GM19023 (cell line): ENCODE measurements around the gene DGLUCY.
"Not testable (repeated sequence)": the region's sequence is repeated elsewhere in the genome, so short reads cannot be mapped to it uniquely, and the experiment has no call there.

Experiments used
- ATAC-seq: cut with Tn5 transposase; IDR thresholded peaks from one replicate; pipeline ENCODE4 v1.9.1; 2021; ENCODE audit warnings: mild to moderate bottlenecking, moderate library complexity; ENCODE audit not compliant: unreplicated experiment

DGLUCY gene

DNA sequence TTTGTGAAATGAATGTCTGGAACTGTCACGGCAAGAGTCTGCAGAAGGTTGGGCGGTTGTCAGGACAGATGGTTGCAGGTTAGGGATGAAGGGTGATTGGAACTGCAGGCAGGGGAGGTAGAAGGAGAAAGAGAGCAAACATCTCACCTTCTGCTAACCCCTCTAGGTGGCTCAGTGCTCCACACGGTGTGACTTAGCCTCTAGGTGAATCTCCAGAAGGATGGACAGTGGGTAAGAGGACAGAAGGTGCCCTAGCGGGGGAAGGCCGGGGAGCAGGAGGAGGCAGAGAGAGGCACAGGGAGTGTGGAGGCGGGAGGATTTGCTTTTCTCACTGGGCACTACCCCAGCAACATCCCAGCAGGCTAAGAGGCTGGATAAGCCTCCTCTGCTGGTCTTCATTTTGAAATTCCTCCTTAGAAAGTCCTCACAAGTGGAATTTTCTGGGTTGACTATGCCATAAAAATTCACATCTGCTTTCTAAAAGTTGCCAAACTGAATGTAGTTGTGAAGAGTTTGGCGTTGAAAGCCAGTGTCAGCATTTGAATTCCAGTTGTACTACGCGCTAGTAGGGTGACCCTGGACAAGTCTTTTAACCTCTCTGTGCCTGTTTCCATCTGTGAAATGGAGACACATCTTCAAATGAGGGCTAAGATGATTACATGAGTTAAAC is 141.3 kb downstream of the DGLUCY start:
- ATAC-seq = no peak

DNA sequence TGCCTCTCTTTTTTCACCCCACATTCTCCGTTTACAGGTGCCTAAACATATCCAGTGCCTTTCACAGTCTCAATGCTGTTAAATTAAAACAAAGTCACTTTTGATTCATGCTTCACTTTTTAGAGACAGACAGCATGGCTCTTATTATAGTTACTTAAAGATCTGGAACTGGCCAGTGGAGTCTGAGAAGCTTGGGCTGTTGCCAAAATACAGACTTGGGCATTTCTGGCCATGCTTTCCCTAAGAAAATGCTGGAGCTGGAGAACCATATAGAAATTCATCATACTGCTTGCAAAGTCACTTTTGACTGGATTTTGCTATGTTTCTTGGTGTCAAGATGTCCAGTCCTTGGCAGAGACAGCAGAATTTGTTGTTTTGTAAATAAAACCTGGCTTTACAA is 142.8 kb downstream of the DGLUCY start:
- ATAC-seq = no peak

DNA sequence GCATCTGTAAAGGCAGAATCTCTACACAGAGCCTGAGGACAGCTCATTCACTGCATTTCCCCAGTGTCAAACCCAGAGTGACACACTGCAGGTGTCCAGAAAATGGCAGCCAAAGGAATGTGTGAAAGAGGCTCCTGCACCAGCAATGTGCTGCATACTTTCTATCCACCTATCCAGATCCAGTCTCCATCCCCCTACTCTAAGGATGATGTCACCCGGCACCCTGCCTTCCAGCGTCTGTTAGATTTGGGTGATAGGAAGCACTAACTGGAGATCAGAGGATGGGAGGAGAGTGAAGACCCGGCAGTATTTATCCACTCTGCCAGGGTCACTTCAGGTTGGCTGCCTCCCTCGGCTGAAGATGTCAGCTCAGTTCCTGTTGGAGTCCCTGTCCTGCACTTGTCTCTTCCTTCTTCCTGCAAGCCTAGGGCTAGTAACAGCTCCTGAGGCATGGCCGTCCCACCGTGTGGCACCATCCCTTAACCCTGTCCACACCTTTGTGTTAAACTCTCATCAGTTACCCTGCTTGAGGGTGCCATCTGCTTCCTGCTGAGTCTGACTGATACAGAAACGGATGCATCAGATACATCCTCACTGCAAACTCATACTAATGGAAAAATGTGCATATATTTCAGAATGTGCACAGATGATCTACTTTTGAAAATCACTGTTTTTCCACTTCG is 143.6 kb downstream of the DGLUCY start:
- ATAC-seq = no peak

DNA sequence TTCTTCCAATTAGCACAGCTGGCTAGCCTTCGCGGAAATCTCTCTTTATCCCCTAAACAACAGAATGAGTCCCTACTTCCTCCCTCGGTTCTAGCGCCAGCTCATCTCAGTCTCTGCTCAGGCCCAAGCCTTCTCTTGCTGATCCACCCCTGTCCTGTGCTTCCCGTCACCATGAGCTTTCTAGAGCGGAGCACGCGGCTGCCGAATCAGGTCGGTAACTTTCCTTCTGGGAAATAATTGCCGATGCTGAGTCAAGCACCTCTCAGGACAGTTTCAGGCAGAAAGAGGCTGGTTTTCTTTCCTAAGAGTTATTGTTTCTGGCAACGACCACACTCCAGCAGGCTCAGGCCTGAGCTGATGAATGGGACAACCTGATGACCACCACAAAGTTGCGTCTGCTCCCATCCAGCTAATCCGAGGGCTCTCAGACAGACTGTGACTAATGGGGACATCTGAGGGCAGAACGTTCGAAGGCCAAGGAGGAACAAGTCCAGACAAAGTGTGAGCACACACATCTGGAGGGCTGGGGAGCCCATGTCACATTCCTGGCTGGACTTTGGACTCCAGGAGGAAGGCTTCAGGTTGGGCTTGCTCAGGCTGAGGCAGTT is 144.2 kb downstream of the DGLUCY start:
- ATAC-seq = no peak

DNA sequence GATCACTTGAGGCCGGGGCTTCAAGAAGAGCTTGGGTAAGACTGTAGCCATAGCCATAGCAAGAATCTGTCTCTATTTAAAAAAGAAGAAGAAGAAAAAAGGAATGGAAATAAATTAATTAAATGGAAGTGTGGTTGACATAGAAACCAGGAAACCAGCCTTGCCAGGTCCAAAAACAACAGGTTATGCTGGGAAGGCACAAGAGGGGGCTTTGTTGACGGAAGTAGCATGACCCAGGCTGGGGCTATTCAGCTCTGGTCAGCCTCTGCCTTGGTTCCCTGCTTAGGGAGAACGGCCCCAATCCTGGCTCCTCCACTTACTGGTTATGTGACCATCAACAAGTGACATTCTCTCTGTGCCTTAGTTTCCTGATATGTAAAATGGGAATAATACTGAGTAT is 145.0 kb downstream of the DGLUCY start:
- no peak for ATAC-seq

DNA sequence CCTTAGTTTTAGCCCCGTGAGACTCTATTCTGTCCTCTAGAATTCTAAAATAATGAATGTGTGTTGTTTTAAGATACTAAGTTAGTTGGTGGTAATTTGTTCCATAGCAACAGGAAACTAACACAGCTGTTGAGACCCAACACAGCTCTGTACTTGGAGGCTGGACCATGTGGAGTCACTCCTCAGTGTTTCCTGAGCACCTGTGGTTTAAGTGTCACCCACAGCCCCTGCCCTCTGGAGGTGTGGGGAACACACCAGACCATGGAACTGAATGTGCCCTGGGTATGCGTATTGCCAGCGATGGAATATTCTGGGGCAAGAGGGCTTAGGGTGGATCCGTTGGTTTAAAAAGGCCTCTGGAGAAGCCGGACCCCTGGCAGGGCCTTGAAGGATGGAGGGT is 147.2 kb downstream of the DGLUCY start:
- no peak for ATAC-seq

DNA sequence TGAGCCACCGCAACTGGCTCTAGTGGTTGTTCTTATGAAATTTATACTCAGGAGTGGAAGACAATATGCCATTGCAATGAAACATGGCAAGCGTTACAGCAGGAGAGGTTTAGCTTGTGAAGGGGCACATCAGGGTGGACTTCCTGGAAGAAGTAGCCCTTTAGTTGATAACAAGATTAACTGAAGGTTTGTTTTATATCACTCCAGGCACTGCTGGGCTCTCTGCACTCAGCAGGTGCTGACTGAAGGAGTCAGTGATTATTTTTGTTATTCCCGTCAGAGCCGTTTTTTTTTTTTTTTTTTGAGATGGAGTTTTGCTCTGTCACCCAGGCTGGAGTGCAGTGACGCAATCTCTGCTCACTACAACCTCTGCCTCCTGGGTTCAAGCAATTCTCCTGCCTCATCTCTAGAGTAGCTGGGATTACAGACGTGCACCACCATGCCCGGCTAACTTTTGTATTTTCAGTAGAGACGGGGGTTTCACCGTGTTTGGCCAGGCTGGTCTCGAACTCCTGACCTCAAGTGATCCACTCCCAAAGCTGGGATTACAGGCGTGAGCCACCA is 148.2 kb downstream of the DGLUCY start:
- ATAC-seq = no peak

DNA sequence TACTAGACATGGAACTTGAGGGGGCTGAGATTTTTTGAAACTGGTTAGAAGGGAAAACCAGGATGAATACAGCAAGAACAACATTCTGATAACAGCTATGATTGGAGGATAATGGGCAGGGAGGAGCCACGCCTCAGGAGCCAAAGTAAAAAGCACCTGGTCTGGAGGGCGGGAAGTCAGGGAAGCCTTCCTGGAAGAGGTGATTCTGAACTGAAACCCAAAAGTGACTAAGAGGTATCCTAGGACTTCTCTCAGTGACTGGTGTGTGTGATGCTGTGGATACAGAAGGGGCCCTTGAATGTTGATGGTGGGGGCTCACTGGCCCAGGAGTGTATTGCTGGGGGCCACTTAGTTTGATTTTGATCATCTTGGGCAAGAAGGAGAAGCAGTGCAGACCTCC is 149.5 kb downstream of the DGLUCY start:
- no peak for ATAC-seq

DNA sequence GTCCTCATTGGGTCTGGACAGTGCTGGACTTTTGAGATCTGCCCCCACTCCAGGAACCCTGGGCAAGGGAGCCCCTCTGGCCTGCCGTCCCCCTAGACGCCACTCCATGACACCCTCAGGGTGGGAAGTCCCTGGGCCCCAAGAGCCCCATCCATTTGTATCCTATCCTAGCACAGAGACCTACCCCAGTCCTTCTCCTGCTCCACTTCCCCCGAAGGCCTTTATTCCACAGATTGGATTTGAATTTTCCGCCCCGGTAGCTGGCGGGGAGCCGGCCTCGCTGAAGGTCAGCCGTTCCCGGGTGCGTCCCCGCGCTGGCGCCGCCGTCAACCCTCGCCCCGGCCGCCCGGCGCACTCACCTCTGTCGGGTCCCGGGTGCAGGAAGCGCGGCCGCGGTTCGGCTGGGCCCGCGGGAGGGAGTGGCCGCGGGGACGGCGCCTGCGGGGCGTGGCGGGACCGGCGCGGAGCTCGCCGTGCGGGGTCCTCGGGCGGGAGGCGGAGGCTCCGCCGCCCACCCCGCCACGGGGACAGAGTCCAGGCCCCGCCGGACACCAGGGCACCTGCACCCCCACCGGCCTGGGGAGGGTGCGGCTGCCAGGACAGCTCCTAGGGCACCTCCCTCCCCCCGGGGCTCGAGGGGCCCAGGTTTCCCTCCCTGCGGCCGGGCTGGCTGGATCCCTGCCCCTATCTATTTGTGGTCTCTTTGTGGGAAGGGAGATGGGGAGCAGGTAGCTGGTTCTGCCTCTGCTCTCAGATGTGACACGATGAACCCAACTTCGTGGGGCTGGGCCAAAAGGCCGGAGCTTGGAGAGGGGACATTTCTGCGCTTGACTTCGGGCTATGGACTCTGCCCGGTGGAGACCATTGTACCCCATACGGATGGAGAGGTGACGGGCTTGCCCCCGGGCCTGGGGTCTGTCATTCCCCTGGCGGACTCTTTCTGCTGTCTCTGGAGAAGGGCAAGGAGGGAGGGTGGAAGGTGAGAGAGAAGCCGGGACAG is 150.6 kb downstream of the DGLUCY start:
- ATAC-seq = no peak

DNA sequence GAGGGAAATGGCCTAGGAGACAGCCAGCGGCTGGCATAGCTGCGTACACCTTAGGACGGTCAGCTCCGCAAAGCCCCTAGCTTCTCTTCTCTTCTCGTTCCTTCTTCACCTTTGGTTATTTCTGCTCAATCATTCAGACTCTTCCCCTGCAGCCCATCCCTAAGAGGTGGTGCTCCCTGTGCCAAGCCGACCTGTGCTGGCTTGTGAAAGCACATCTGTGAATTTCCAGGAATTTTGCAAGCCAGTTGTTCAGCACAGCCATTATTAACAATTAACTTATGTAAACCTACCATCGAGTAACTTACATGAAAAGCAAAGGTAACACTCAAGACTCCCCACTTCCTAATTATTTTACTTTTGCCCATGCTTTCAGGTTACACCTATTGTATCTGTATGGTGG is 151.5 kb downstream of the DGLUCY start:
- no peak for ATAC-seq

DNA sequence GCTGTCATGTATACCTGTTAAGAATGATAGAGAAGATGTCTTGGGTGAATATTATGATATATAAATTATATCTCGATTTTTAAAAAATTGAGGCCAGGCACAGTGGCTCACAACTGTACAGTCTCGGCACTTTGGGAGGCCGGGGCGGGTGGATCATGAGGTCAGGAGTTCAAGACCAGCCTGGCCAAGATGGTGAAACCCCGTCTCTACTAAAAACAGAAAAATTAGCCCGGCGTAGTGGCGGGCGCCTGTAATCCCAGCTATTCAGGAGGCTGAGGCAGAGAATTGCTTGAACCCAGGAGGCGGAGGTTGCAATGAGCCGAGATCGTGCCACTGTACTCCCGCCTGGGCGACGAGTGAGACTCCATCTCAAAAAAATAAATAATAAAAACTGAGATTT is 152.4 kb downstream of the DGLUCY start:
- not testable (repeated sequence) for ATAC-seq

DNA sequence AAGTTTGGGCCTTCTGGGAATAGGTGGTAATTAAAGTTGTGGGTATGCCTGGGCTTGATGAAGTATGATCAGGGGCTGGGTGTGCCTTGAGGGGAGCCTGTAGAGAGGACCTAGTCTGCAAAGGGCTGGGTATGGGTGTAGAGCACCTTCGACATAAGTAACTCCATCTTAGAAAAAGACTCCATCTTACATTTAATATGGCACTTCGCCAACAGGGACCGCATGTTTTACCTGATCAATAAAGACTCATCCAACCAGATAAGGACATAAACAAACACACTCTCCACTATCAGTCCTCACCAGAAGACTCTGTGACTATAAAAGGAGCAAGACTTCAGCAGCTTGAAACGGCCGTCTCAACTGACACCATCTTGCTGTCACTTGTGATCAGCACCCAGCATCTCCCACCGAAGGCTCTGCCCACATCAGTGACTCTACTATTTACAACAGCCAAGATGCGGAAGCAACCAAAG is 154.1 kb downstream of the DGLUCY start:
- ATAC-seq = no peak

DNA sequence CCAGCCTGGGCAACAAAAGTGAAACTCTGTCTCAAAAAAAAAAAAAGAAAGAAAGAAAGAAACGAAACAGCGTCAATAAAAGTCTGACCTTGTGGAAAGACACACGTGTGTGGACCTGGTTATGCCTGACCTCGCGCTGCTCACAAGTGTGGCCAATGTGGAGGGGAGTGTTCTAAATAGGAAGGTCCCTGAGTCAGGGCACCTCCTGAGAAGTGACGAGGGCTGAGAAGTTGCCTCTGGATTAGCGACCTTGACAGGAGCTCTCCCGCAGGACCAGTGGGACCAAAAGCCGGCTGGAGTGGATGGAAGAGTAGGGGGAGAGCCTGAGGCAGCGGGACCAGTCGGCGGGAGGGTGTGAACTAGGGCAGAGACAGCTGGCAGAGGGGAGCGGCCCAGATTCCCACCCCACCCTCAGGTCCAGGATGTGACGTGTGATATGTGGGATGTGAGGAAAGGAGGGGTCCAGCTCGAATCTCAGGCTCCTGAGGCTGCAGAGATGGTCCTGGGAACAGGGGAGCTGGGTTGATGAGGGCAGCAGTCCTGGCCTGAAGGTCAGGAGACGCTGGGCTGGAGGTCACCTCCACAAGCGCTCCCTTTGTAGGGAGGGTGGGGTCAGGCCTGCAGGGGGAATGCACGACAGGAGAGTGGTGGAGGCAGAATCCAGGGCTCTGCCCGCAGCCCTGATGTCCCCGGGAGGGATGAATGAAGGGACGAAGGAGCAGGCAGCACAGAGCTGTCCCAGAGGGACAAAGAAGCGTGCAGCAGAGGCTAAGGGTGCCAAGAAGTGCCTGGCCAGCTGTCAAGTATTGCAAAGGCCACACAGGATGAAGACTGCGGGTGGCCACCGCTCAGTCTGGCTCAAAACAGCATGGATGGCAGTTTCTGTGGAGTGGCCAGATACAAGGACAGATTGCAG is 155.5 kb downstream of the DGLUCY start:
- no peak for ATAC-seq

DNA sequence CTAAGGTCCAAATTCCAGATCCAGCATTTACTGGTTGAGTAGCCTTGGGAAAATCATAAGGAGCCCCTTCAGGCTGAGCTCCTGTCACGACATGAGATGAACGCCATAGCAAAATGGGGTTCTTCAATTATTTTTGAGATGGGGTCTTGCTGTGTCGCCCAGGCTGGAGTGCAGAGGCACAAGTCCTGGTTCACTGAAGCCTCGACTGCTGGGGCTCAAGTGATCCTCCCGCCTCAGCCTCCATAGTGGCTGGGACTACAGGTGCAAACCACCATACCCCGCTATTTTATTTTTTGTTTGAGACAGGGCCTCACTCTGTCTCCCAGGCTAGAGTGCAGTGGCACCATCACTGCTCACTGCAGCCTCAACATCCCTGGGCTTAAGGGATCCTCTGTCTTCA is 156.3 kb downstream of the DGLUCY start:
- ATAC-seq = no peak

DNA sequence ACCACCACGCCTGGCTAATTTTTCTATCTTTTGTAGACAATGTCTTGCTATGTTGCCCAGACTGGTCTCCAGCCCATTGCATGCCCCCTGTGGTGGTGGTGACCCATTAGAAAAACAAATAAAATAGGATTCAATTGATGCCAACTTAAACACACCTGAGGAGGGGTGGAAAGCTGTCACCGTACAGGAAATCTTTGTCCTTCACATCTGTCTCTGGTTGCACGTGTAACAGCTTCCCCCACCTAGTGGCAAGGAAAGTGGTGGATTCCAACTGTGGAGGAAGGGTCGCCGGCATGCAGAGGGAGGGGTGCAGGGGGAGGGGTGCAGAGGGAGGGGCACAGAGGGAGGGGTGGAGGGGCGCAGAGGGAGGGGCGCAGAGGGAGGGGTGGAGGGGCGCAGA is 156.7 kb downstream of the DGLUCY start:
- no peak for ATAC-seq

DNA sequence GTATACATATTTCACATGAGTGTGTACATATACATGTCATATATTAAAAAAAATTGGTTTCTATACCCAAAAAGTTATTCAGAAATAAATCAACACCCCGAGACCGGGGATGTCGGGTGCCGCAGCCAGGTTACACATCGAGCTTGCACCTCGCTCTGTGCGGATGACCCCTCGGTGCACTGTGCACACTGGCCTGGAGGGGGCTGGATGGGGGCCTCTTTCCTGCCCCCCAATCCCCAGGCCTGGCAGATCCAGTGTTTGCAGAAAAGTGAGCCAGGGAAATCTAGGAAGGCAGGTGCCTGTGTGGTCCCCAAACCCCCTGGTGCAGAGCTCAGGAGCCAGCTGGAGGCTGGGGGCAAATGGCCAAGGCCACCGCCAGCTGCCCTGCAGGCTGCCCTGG is 157.8 kb downstream of the DGLUCY start:
- ATAC-seq = no peak

DNA sequence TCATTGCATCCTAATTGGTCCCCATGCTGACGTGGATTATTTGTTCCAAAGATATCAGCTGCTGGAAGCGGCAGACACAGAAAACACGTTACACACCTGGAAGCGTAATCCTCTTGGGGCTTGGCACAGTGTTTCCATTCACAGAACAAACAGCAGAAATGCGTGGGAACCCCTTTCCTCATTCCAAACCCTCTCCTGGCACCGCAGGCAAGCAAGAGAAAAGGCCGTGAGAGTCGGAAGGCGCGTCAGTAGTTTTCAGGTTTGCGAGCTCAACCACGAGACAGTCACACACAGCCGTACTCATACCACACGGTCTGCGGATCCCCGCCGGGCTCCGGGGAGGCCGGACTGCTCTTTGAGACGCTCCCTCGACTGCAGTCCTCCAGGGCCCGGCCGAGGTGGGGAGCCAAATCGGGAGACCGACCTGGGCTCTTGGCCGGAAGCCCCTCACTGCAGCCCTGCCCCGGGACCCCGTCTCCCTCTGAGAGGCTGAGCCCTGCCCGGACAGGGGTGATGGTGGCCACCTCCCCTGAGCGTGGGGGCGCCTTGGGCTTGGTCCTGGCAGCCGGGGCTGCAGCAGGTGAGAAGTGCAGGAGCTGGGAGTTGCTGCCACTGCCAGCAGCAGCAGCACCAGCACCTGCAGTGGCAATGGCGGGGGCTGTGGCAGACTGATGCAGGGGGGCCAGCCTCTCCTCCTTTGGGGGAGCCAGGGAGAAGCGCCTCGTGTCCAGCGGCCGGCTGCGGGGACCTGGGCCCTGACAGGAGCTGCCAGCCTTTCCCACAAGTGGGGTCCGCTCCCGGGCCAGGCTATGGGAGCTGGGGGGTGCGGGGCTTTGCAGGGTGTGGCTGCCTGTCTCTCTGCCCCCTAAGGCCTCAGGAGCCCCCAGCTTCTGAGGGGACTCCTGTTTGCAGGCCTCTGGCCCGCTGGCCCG is 158.7 kb downstream of the DGLUCY start:
- no peak for ATAC-seq

DNA sequence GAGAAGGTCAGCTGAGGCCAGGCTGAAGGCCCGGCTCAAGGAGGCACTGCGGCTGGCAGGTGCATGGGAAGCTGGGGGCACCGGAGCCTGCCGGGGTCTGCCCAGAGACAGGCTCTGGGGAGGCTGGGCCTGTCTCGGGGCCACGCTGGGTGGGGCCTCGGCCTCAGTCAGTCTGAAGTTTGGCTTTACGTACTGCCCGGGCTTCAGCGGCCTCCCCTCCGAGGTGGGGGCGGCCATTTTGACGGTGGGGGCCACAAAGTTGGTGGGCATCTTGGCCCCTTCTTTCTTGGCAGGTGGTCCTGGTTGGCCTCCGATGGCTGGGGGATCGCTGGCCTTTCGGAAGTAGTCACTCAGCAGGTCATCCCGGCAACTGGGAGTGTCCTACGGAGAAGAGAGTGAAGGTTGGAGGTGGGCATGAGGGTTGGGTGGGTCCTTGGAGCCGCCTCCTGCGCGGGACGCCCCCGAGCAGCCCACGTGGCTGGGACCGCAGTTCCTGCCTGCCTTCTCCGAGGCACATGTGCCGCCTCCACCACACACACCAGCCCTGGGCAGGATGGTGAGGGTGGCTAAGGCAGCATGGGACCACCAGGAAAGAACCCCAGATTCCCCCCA is 159.5 kb downstream of the DGLUCY start:
- ATAC-seq = no peak
